HG02623 (cell line): ENCODE data around the gene GOLGA3.
"Not testable (repeated sequence)": the region's sequence is repeated elsewhere in the genome, so short reads cannot be mapped to it uniquely, and the experiment has no call there.

Experiments
- ATAC-seq: cut with Tn5 transposase; IDR thresholded peaks from one replicate; pipeline ENCODE4 v1.9.1; 2021; ENCODE audit warnings: moderate library complexity; ENCODE audit not compliant: unreplicated experiment

GOLGA3 gene

DNA sequence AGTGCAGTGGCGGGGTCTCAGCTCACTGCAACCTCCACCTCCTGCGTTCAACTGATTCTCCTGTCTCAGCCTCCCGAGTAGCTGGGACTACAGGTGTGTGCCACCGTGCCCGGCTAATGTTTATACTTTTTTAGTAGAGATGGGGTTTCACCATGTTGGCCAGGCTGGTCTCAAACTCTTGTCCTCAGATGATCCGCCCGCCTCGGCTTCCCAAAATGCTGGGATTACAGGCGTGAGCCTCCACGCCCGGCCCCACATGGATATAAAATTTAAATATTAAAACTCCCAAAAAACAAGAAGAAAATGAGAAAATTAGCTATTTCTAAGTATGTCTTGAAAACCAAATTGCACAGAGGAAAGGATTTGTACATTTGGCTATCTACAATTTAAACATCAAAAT lies 16.0 kb upstream of the GOLGA3 start:
- ATAC-seq, result not testable (repeated sequence)

DNA sequence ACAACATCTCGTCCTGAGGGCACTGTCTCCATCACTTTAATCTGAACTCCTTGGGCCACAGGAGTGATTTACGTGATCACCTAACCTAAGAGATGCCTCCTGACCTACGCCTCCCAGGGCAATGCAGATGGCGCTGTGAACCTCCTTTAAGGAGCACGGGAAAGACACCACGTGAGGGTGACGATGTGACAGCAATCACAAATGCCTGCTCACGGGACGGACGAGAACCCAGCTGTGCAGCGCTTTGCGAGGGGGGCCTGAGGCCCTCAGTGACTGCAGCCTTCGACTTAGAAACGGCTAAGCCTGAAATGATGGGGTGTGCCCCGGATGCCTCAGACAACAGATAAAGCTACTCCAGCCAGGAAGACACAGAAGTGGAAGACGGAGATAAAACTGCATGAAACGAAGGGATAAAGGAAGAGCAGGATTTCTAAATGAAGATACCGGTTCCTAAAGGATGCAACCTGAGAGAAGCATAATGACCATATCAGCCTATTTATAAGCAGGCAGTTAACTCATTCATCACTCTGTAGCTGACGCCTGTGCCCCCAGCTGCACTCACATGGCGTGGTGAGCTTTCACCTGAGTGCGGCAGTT lies 13.9 kb upstream of the GOLGA3 start:
- ATAC-seq, result no peak

DNA sequence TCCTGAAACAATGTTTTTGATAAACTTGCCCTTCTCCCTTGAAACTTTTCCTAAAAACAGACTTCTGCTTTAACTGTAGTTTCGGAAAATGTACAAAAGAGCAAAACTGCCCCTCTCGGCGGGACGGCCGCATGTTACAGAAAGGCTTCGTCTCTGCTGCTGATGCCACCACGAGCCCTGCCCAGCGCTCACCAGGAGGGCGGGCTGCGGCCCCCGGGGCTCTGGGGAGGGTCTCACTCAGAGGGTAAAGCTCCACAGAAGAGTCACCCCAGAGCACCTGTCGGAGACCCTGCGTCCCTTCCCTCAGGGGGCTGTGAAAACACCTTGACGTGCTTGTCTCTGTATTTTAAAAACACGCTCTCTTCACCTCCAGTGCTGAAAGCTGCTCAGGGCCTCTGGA lies 12.5 kb upstream of the GOLGA3 start:
- ATAC-seq, result no peak

GRCh38 chr12:132840536-132840935 lies 11.9 kb upstream of the GOLGA3 start:
- ATAC-seq, result no peak

- ATAC-seq, result no peak
Observed at GRCh38 chr12:132839558-132840235, 11.0 kb upstream of the GOLGA3 start.

GRCh38 chr12:132838410-132839080 lies 9.9 kb upstream of the GOLGA3 start:
- no peak for ATAC-seq

- ATAC-seq, result no peak
Observed at GRCh38 chr12:132837693-132838409, 9.2 kb upstream of the GOLGA3 start.

DNA sequence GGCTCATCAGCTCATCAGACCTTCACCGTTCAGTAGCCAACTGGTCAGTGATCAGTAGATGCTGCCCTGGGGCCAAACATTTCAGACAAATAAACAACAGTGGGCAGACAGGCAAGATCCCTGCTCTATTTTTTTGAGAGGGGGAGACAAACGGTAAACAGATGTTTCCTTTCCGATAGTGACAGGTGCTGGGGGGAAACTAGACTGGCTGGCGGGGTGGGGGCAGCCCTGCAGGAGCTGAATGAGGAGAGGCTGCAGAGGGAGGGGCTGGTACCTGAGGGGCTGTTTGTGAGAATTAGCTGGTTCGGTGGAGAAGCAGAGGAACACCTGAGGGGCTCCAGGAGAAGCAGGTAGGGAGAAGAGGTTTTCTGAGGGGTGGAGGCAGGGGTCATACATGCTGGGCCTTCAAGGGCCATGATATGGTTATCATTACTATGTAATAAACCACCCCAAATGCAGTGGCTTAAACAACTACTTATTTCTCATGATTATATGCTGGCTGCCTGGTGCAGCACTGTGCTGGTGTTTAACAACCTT lies 8.2 kb upstream of the GOLGA3 start:
- no peak for ATAC-seq

- ATAC-seq, result not testable (repeated sequence)
Observed at GRCh38 chr12:132836230-132836629, 7.6 kb upstream of the GOLGA3 start.

DNA sequence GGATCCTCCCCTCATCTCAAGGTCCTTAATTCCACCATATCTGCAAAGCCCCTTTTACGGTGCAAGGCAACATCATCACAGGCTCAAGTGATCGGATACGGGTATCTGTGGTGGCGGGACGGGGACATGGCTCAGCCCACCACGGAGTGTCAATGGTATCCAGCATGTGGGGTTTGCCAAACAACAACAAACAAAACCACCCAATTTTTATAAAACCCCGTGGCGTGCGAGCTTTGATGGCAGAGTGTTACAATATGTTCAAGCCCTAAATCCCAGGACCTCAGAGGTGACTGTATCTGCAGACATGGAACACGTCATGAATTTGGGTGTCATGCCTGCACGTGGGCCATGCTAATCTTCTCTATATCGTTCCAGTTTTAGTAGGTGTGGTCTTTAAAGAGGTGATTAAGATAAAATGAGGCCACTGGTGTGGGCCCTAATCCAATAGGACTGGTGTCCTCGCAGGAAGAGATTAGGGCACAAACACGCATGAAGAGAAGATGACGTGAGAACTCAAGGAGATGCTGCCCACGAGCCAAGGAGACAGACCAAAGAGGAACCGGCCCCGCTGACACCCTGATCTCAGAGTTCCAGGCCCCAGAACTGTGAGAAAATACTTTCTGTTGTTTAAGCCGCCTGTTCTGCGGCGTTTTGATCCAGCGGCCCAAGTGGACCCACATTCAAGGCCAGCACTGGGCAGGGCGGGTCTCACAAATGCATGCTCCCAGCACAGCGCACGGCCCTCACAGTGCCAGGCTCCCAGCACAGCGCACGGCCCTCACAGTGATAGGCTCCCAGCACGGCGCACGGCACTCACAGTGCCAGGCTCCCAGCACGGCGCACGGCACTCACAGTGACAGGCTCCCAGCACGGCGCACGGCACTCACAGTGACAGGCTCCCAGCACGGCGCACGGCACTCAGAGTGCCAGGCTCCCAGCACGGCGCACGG lies 6.7 kb upstream of the GOLGA3 start:
- no peak for ATAC-seq

GRCh38 chr12:132834181-132834711 lies 5.6 kb upstream of the GOLGA3 start:
- no peak for ATAC-seq

- no peak for ATAC-seq
Observed at GRCh38 chr12:132833341-132833740, 4.7 kb upstream of the GOLGA3 start.

DNA sequence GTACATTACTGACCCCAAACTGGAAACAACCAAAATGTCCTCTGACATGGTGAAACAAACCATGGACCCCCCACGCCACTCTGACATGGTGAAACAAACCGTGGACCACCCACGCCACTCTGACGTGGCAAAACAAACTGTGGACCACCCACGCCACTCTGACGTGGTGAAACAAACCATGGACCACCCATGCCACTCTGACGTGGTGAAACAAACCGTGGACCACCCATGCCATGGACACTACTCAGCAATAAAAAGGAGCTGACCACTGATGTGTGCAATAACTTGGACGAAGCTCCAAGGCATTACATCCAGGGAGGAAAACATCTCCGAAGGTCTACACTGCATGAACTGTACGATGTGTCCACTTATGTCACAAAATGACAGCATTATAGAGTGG lies 3.1 kb upstream of the GOLGA3 start:
- ATAC-seq, result no peak

DNA sequence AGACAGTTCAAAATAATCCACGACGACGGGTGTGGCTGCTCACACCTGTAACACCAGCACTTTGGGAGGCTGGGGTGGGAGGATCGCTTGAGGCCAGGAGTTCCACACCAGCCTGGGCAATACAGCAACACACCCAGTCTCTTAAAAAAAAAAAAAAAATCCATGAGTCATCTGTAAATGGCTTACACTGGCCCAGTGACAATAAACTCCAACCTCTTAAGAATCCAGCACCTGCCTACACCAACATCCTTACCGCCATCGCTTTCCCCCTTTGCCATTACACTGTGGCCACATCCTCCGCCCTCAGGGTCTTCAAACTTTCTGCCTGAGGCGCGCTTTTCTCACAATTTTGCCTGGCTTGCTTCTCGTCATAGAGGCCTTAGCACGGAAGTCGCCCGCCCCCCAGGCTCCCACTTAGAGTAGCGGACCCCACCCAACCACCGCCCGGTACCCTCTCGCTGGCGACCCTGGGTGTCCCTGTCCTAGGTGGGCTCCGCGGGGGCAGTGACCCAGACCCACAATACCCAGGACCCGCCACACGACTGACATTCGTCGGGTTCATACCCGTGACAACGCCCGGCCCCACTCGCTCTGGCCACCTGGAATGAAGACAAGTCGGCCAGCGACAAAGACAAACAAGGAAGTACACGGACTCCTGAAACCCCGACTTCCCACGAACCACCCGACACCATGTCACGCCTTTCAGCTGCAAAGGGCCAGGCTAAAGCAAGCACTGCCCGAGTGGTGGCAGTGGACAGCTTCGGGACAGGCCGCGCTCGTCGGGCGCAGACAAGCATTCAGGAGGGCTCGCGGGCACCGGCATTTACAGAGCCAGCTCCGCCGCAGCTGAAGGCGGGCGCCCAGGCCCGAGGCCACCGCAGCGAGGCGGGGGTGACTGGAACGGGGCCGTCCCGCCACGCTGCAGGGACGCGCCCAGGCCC lies 636 bp downstream of the GOLGA3 start:
- ATAC-seq, result peak; percentile 23

GRCh38 chr12:132825861-132826260 lies 2.8 kb downstream of the GOLGA3 start:
- ATAC-seq, result no peak

- no peak for ATAC-seq
Observed at GRCh38 chr12:132825089-132825488, 3.6 kb downstream of the GOLGA3 start.

GRCh38 chr12:132824053-132824452 lies 4.6 kb downstream of the GOLGA3 start:
- ATAC-seq, result no peak

GRCh38 chr12:132818562-132818961 lies 10.1 kb downstream of the GOLGA3 start:
- no peak for ATAC-seq

- no peak for ATAC-seq
Observed at GRCh38 chr12:132814232-132814631, 14.4 kb downstream of the GOLGA3 start.
